ENCODE data around the gene LRP1B.

- TF ChIP-seq CTCF (conservative IDR thresholded peaks at IDR 0.05 in 1 of 2, IDR thresholded peaks at IDR 0.05 in 1 of 2; ENCODE audit: extremely low read depth in 1 of 2, insufficient read depth in 1 of 2, low read depth in 1 of 2, low read length in 2 of 2): no peak
- no peak for TF ChIP-seq EZH2 (IDR thresholded peaks at IDR 0.05; ENCODE audit: borderline replicate concordance, low read length)
These were observed 1767.7 kb downstream of the LRP1B start for GRCh38 chr2:140363131-140363530.
